Thymus (tissue), 11 donors: Measurements from ENCODE around the gene NR1D1. TPM values are rescaled to one million over a fixed set of nuclear protein-coding genes. Genes with fewer than 3 reads are reported as not detected.

ENCODE experiments used
- DNase-seq, 9 donors: peaks; one replicate each; pipeline ENCODE4 v3.0.0-alpha.2; 2013; ENCODE audit warnings: low spot score in 9 of 9, low read depth in 6 of 9, missing footprints in 1 of 9
- H3K27ac ChIP-seq, 2 donors: one replicate each; pipeline ENCODE4 v1.5.1; 2013; ENCODE audit warnings: control low read depth in 1 of 2, low read depth in 1 of 2, low read length in 1 of 2, mild to moderate bottlenecking in 1 of 2, moderate library complexity in 1 of 2
- H3K27me3 ChIP-seq, 2 donors: one replicate each; pipeline ENCODE4 v1.5.1; 2013; ENCODE audit warnings: low read length in 1 of 2; ENCODE audit not compliant: control insufficient read depth in 2 of 2, insufficient read depth in 1 of 2
- H3K36me3 ChIP-seq, 2 donors: one replicate each; pipeline ENCODE4 v1.5.1; 2013; ENCODE audit warnings: low read length in 1 of 2, mild to moderate bottlenecking in 1 of 2, moderate library complexity in 1 of 2; ENCODE audit not compliant: control insufficient read depth in 2 of 2, insufficient read depth in 2 of 2
- H3K4me1 ChIP-seq, 2 donors: one replicate each; pipeline ENCODE4 v1.5.1; 2013; ENCODE audit warnings: low read length in 2 of 2; ENCODE audit not compliant: control insufficient read depth in 2 of 2, insufficient read depth in 2 of 2
- H3K4me3 ChIP-seq, 2 donors: one replicate each; pipeline ENCODE4 v1.5.1; 2013; ENCODE audit warnings: low read length in 2 of 2, control low read depth in 1 of 2, mild to moderate bottlenecking in 1 of 2
- H3K9me3 ChIP-seq, 2 donors: one replicate each; pipeline ENCODE4 v1.5.1; 2013; ENCODE audit warnings: low read length in 1 of 2, mild to moderate bottlenecking in 1 of 2; ENCODE audit not compliant: control insufficient read depth in 2 of 2, insufficient read depth in 1 of 2
- WGBS: extraction: QIAGEN DNeasy Blood & Tissue Kit; methylation state at CpG from one replicate; pipeline ENCODE4 v1.1.7; 2013; 5-methylcytosine and 5-hydroxymethylcytosine counted together
- polyA plus RNA-seq: library from polyadenylated mRNA; stranded (reverse); fragments of 200-250 nt; gene quantifications from one replicate; pipeline ENCODE4 v1.2.3, GENCODE V29; 2013
- total RNA-seq: library from RNA; stranded (reverse); fragments of 120-200 nt; gene quantifications from one replicate; pipeline ENCODE4 v1.2.4, GENCODE V29; 2013
- donor health status: healthy.

Gene NR1D1
- total and polyA plus RNA-seq, 2 donors = 0.85 to 3.2 TPM

GRCh38 chr17:40087049-40087794 lies 13.2 kb downstream of the NR1D1 start:
- Histone ChIP-seq H3K27ac (no peak overlapping the region), H3K9me3 (no peaks in the 10 kb centered on the region), H3K36me3 (peaks cover 53 to 58% of the 10 kb centered on the region in 2 donors), H3K4me3 (no peak overlapping the region), H3K4me1 (no peaks in the 10 kb centered on the region), H3K27me3 (no peaks in the 10 kb centered on the region)
- no peak for DNase-seq
- WGBS = 96% methylated on average over 6 of the region's 6 CpGs

- peak in 1 of 9 donors; percentile 57 for DNase-seq
- H3K4me3 ChIP-seq = no peak overlapping the region
- H3K36me3 ChIP-seq = peaks cover 49 to 53% of the 10 kb centered on the region in 2 donors
- WGBS = 84% methylated on average over 17 of the region's 17 CpGs
- no peaks in the 10 kb centered on the region for H3K4me1 ChIP-seq
- H3K9me3 ChIP-seq = no peaks in the 10 kb centered on the region
- no peak overlapping the region for H3K27ac ChIP-seq
- no peaks in the 10 kb centered on the region for H3K27me3 ChIP-seq
Observed at GRCh38 chr17:40086150-40087044, 14.0 kb downstream of the NR1D1 start.

GRCh38 chr17:40084477-40084876 lies 15.9 kb downstream of the NR1D1 start:
- Histone ChIP-seq H3K9me3 (no peaks in the 10 kb centered on the region), H3K36me3 (peaks cover 43 to 44% of the 10 kb centered on the region in 2 donors)
- WGBS = 98% methylated on average over 14 of the region's 14 CpGs

GRCh38 chr17:40079545-40079944 lies 20.8 kb downstream of the NR1D1 start:
- peaks cover 4 to 14% of the 10 kb centered on the region in 2 donors for H3K4me1 ChIP-seq
- H3K9me3 ChIP-seq = no peaks in the 10 kb centered on the region
- no peak for DNase-seq
- H3K4me3 ChIP-seq = no peak overlapping the region
- 98% methylated on average over 3 of the region's 3 CpGs for WGBS
- H3K27ac ChIP-seq = no peak overlapping the region
- no peaks in the 10 kb centered on the region for H3K27me3 ChIP-seq
- peaks cover 12 to 28% of the 10 kb centered on the region in 2 donors for H3K36me3 ChIP-seq

More at GRCh38 chr17:40084477-40084876, 15.9 kb downstream of the NR1D1 start:
- Histone ChIP-seq H3K4me3 (no peak overlapping the region), H3K4me1 (no peaks in the 10 kb centered on the region), H3K27ac (no peak overlapping the region), H3K27me3 (no peaks in the 10 kb centered on the region)
- no peak for DNase-seq

GRCh38 chr17:40076591-40076990 lies 23.8 kb downstream of the NR1D1 start:
- WGBS = 98% methylated on average over 7 of the region's 7 CpGs
- Histone ChIP-seq H3K4me1 (peaks cover 16 to 41% of the 10 kb centered on the region in 2 donors), H3K36me3 (peaks cover 4 to 20% of the 10 kb centered on the region in 2 donors), H3K4me3 (no peak overlapping the region), H3K27me3 (no peaks in the 10 kb centered on the region), H3K27ac (no peak overlapping the region), H3K9me3 (no peaks in the 10 kb centered on the region)
- no peak for DNase-seq

GRCh38 chr17:40075942-40076498 lies 24.4 kb downstream of the NR1D1 start:
- 89% methylated on average over 8 of the region's 8 CpGs for WGBS
- Histone ChIP-seq H3K4me3 (no peak overlapping the region), H3K9me3 (no peaks in the 10 kb centered on the region), H3K27me3 (no peaks in the 10 kb centered on the region), H3K36me3 (peaks cover 4 to 20% of the 10 kb centered on the region in 2 donors), H3K4me1 (peaks cover 18 to 46% of the 10 kb centered on the region in 2 donors), H3K27ac (no peak overlapping the region)
- DNase-seq = no peak

GRCh38 chr17:40075201-40075941 lies 25.0 kb downstream of the NR1D1 start:
- peaks cover 23 to 53% of the 10 kb centered on the region in 2 donors for H3K4me1 ChIP-seq
- H3K27ac ChIP-seq = no peak overlapping the region
- peak in 4 of 9 donors; percentile 64 to 84 (median 72) for DNase-seq
- no peaks in the 10 kb centered on the region for H3K27me3 ChIP-seq
- WGBS = 41% methylated on average over 11 of the region's 11 CpGs
- no peaks in the 10 kb centered on the region for H3K9me3 ChIP-seq
- peaks cover 4 to 20% of the 10 kb centered on the region in 2 donors for H3K36me3 ChIP-seq
- no peak overlapping the region for H3K4me3 ChIP-seq

- H3K4me1 ChIP-seq = peaks cover 29 to 58% of the 10 kb centered on the region in 2 donors
- no peak overlapping the region for H3K4me3 ChIP-seq
- H3K9me3 ChIP-seq = no peaks in the 10 kb centered on the region
- H3K36me3 ChIP-seq = peaks cover 4 to 20% of the 10 kb centered on the region in 2 donors
- H3K27me3 ChIP-seq = no peaks in the 10 kb centered on the region
- 95% methylated on average over 6 of the region's 6 CpGs for WGBS
- DNase-seq = no peak
- no peak overlapping the region for H3K27ac ChIP-seq
Observed at GRCh38 chr17:40074871-40075200, 25.6 kb downstream of the NR1D1 start.
